Liver (tissue), 9 donors: ENCODE measurements around the gene MMP2. TPM values are rescaled to one million over a fixed set of nuclear protein-coding genes. Genes with fewer than 3 reads are reported as not detected.

Source experiments
- DNase-seq: peaks from one replicate; pipeline ENCODE4 v3.0.0-alpha.2; 2017; ENCODE audit warnings: low spot score
- H3K27ac ChIP-seq, 2 donors: one replicate each; pipeline ENCODE4 v1.7.0; 2013; ENCODE audit warnings: inconsistent platforms in 2 of 2, low read length in 2 of 2, control low read depth in 1 of 2, low read depth in 1 of 2, mild to moderate bottlenecking in 1 of 2
- H3K27me3 ChIP-seq, 4 donors: one replicate each; pipeline versions ENCODE4 v1.6.1 to v1.7.0; 2013; ENCODE audit warnings: low read length in 3 of 4, inconsistent platforms in 1 of 4, mild to moderate bottlenecking in 1 of 4, moderate library complexity in 1 of 4; ENCODE audit not compliant: control insufficient read depth in 4 of 4, insufficient read depth in 4 of 4
- H3K36me3 ChIP-seq, 4 donors: one replicate each; pipeline versions ENCODE4 v1.6.1 to v1.7.0; 2013; ENCODE audit warnings: low read length in 3 of 4, mild to moderate bottlenecking in 3 of 4, low read depth in 1 of 4, moderate library complexity in 1 of 4; ENCODE audit not compliant: control insufficient read depth in 4 of 4, insufficient read depth in 3 of 4
- H3K4me1 ChIP-seq, 4 donors: one replicate each; pipeline versions ENCODE4 v1.6.1 to v1.7.0; 2013; ENCODE audit warnings: low read length in 3 of 4, mild to moderate bottlenecking in 3 of 4, moderate library complexity in 1 of 4; ENCODE audit not compliant: control insufficient read depth in 4 of 4, insufficient read depth in 4 of 4
- H3K4me3 ChIP-seq, 3 donors: one replicate each; pipeline versions ENCODE4 v1.6.1 to v1.7.0; 2013; ENCODE audit warnings: low read length in 3 of 3, control low read depth in 1 of 3, low read depth in 1 of 3, mild to moderate bottlenecking in 1 of 3
- H3K9ac ChIP-seq, 2 donors: one replicate each; pipeline ENCODE4 v1.7.0; 2013; ENCODE audit warnings: low read length in 2 of 2, mild to moderate bottlenecking in 2 of 2, moderate library complexity in 2 of 2, control low read depth in 1 of 2, low read depth in 1 of 2
- H3K9me3 ChIP-seq, 4 donors: one replicate each; pipeline versions ENCODE4 v1.6.1 to v1.7.0; 2013; ENCODE audit warnings: low read length in 3 of 4; ENCODE audit not compliant: control insufficient read depth in 4 of 4
- CTCF ChIP-seq: fragments of 150-350 bp; IDR thresholded peaks from 2 replicates; pipeline ENCODE4 v1.5.1; 2017; ENCODE audit warnings: improper control_type of control experiment, low read depth, low read length; ENCODE audit not compliant: missing input control
- EGR1 ChIP-seq, 2 donors: IDR thresholded peaks; 2 replicates each; pipeline ENCODE4 v1.6.1; 2016 to 2018; ENCODE audit warnings: antibody characterized with exemption in 2 of 2, low read depth in 2 of 2
- GABPA ChIP-seq, 2 donors: IDR thresholded peaks in 1 of 2; conservative IDR thresholded peaks in 1 of 2; 2 replicates each; pipeline ENCODE4 v1.6.1; 2016; ENCODE audit warnings: antibody characterized with exemption in 2 of 2, mild to moderate bottlenecking in 1 of 2, moderate library complexity in 1 of 2
- HNF4A ChIP-seq, 2 donors: conservative IDR thresholded peaks; 2 replicates each; pipeline ENCODE4 v1.6.1; 2016; ENCODE audit warnings: antibody characterized with exemption in 2 of 2, mild to moderate bottlenecking in 2 of 2
- HNF4G ChIP-seq: IDR thresholded peaks from 2 replicates; pipeline ENCODE4 v1.6.1; 2016; ENCODE audit warnings: antibody characterized with exemption
- JUND ChIP-seq, 2 donors: IDR thresholded peaks; 2 replicates each; pipeline ENCODE4 v1.6.1; 2016; ENCODE audit warnings: antibody characterized with exemption in 2 of 2
- MAX ChIP-seq: IDR thresholded peaks from 2 replicates; pipeline ENCODE4 v1.6.1; 2016; ENCODE audit warnings: antibody characterized with exemption
- REST ChIP-seq: IDR thresholded peaks from 2 replicates; pipeline ENCODE4 v1.6.1; 2016; ENCODE audit warnings: antibody characterized with exemption, mild to moderate bottlenecking
- RXRA ChIP-seq, 2 donors: IDR thresholded peaks; 2 replicates each; pipeline ENCODE4 v1.6.1; 2017 to 2018; ENCODE audit warnings: antibody characterized with exemption in 2 of 2, mild to moderate bottlenecking in 1 of 2
- YY1 ChIP-seq: IDR thresholded peaks from 2 replicates; pipeline ENCODE4 v1.6.1; 2016; ENCODE audit warnings: antibody characterized with exemption, mild to moderate bottlenecking
- ZBTB33 ChIP-seq: IDR thresholded peaks from 2 replicates; pipeline ENCODE4 v1.6.1; 2016; ENCODE audit warnings: antibody characterized with exemption
- WGBS: extraction: QIAGEN DNeasy Blood & Tissue Kit; methylation state at CpG from one replicate; pipeline ENCODE4 v1.1.7; 2013; 5-methylcytosine and 5-hydroxymethylcytosine counted together
- polyA plus RNA-seq, 2 donors: library from polyadenylated mRNA; stranded (reverse) in 1 of 2; unstranded in 1 of 2; fragments of 200-250 nt in 1 of 2; fragments of >200 nt in 1 of 2; fragmentation: Nextera tagmentation in 1 of 2; extraction: Ambion mirVana in 1 of 2; gene quantifications; one replicate each; pipeline versions ENCODE4 v1.2.1 to v1.2.3, GENCODE V29; 2013 to 2015
- total RNA-seq, 2 donors: library from RNA; depleted of rRNA; stranded (reverse); fragments of >200 nt; gene quantifications; one replicate each; pipeline ENCODE4 v1.2.3, GENCODE V29; 2014
- donor health status: healthy.
- donor health status: healthy.
- donor health status: healthy.
- donor health status: healthy.
- donor health status: healthy.

The MMP2 gene
- total and polyA plus RNA-seq, 4 donors: 2.8 to 6.3 (median 5.3) TPM

- 94% methylated on average over 1 of the region's 1 CpG for WGBS
- Histone ChIP-seq H3K4me1 (no peaks in the 10 kb centered on the region), H3K36me3 (no peaks in the 10 kb centered on the region), H3K27me3 (no peaks in the 10 kb centered on the region), H3K27ac (no peak overlapping the region), H3K9me3 (peaks cover 0 to 3% (median 0%) of the 10 kb centered on the region in 4 donors), H3K4me3 (no peak overlapping the region), H3K9ac (no peak overlapping the region)
- no peak for DNase-seq
- TF ChIP-seq JUND (IDR thresholded peaks at IDR 0.05) (no peak), CTCF (no peak), GABPA (IDR thresholded peaks at IDR 0.05 in 1 of 2, conservative IDR thresholded peaks at IDR 0.05 in 1 of 2) (no peak), HNF4G (no peak), RXRA (IDR thresholded peaks at IDR 0.05) (no peak), HNF4A (conservative IDR thresholded peaks at IDR 0.05) (no peak), REST (no peak), EGR1 (IDR thresholded peaks at IDR 0.05; ENCODE audit: low read depth in 2 of 2) (no peak)
Observed at GRCh38 chr16:55515111-55515510, 36.1 kb downstream of the MMP2 start.

GRCh38 chr16:55521792-55522191 lies 42.8 kb downstream of the MMP2 start:
- TF ChIP-seq ZBTB33: no peak
- no peak for TF ChIP-seq YY1
- no peak for TF ChIP-seq EGR1 (IDR thresholded peaks at IDR 0.05; ENCODE audit: low read depth in 2 of 2)
- TF ChIP-seq HNF4A (conservative IDR thresholded peaks at IDR 0.05): no peak
- TF ChIP-seq MAX: no peak
- no peaks in the 10 kb centered on the region for H3K4me1 ChIP-seq
- no peaks in the 10 kb centered on the region for H3K27me3 ChIP-seq
- peaks cover 0 to 11% (median 1%) of the 10 kb centered on the region in 4 donors for H3K9me3 ChIP-seq
- no peak for DNase-seq
- peaks cover 0 to 2% (median 0%) of the 10 kb centered on the region in 4 donors for H3K36me3 ChIP-seq
- H3K27ac ChIP-seq: no peak overlapping the region
- 45% methylated on average over 1 of the region's 1 CpG for WGBS
- H3K9ac ChIP-seq: no peak overlapping the region
- H3K4me3 ChIP-seq: no peak overlapping the region
